Sigmoid colon (tissue), 4 donors: ENCODE data around the gene RAPGEF5.

ENCODE experiments used
- CTCF ChIP-seq, 4 experiments: fragments of 450-650 bp in 3 of 4; fragments of 200-600 bp in 1 of 4; IDR thresholded peaks; one replicate each; pipeline ENCODE4 v1.5.1; 2016 to 2019; ENCODE audit warnings: antibody characterized with exemption in 4 of 4, mild to moderate bottlenecking in 3 of 4, moderate library complexity in 2 of 4
- EP300 ChIP-seq, 4 donors: sonication (generic); formaldehyde crosslinking; IDR thresholded peaks; one replicate each; pipeline ENCODE4 v1.6.1; 2017; ENCODE audit warnings: antibody characterized with exemption in 4 of 4
- POLR2A ChIP-seq, 2 donors: fragments of 450-650 bp; IDR thresholded peaks; one replicate each; pipeline ENCODE4 v1.6.1; 2016; ENCODE audit warnings: antibody characterized with exemption in 2 of 2, mild to moderate bottlenecking in 2 of 2, moderate library complexity in 2 of 2
- POLR2AphosphoS5 ChIP-seq, 4 donors: sonication (generic); formaldehyde crosslinking; IDR thresholded peaks; one replicate each; pipeline ENCODE4 v1.6.1; 2017; ENCODE audit warnings: antibody characterized with exemption in 4 of 4

- TF ChIP-seq CTCF (IDR thresholded peaks at IDR 0.05), result no peak
- no peak for TF ChIP-seq POLR2AphosphoS5 (IDR thresholded peaks at IDR 0.05)
- no peak for TF ChIP-seq EP300 (IDR thresholded peaks at IDR 0.05)
- TF ChIP-seq POLR2A (IDR thresholded peaks at IDR 0.05), result no peak
These were observed 5.6 kb downstream of the RAPGEF5 start for GRCh38 chr7:22351329-22351692.
